Renal cortex interstitium (tissue), 11 donors: ENCODE results near the gene TSPAN31. TPM values are rescaled to one million over a fixed set of nuclear protein-coding genes. Genes with fewer than 3 reads are reported as not detected.
"Not testable (repeated sequence)": the region's sequence is repeated elsewhere in the genome, so short reads cannot be mapped to it uniquely, and the experiment has no call there.

ENCODE experiments used
- DNase-seq, 11 donors: peaks; one replicate each; pipeline ENCODE4 v3.0.0-alpha.2; 2013; ENCODE audit warnings: low read depth in 9 of 11, low spot score in 4 of 11; ENCODE audit errors: extremely low read depth in 1 of 11
- polyA plus RNA-seq, 3 donors: library from polyadenylated mRNA; unstranded; fragments of 120-200 nt; gene quantifications; one replicate each; pipeline ENCODE4 v1.2.1, GENCODE V29; 2013; ENCODE audit not compliant: insufficient read length in 3 of 3

Gene TSPAN31
- polyA plus RNA-seq, 3 donors: 86.7 to 113 (median 99.9) TPM

DNA sequence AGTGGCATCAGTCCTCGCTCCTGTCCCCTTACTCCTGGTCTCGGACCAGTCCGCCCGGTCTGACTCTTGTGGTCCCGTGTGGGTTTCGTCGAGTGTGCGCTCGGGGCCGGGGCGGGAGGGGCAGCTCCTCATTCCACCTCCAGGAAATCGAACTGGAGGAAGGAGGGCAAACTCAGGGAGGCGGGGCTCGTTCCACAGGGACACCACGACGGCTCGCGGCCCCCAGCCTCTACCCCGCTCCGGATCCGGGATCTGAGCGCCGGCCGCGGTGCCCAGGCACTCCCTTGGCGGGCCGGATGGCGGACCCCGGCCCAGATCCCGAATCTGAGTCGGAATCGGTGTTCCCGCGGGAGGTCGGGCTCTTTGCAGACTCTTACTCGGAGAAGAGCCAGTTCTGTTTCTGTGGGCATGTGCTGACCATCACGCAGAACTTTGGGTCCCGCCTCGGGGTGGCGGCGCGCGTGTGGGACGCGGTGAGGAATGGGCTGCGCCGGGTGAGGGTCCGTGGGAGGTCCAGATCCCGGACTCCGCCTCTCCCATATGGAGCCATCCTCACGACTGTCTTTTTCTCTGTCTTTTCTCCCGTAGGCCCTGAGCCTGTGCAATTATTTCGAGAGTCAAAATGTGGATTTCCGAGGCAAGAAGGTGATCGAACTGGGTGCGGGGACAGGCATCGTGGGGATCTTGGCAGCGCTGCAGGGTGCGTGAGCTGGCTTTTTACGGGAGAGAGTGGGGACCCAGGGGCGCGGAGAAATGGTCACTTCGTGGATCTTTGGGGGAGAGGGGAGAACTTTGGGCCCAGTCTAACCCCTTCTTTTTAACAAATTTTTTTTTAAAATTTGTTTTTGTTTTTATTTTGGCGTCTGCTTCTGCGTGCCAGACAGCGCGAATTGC is 27.8 kb downstream of the TSPAN31 start, which contains the start of gene EEF1AKMT3:
TSS of gene EEF1AKMT3 (plus strand) at position 186 of the 894 bp plus-strand sequence. CDS start at position 297, 111 bp downstream.
- peak in 1 of 11 donors; percentile 40 for DNase-seq

DNA sequence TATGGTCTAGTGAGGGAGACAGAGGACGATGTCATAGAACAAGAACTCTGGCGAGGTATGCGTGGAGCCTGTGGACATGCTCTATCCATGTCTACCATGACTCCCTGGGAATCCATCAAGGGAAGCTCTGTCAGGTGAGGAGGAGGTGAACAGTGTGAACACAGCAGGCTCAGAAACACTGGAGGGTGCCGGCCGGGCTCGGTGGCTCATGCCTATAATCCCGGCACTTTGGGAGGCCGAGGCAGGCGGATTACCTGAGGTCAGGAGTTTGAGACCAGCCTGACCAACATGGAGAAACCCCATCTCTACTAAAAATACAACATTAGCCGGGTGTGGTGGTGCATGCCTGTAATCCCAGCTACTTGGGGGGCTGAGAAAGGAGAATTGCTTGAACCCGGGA is 29.8 kb downstream of the TSPAN31 start:
- not testable (repeated sequence) for DNase-seq

DNA sequence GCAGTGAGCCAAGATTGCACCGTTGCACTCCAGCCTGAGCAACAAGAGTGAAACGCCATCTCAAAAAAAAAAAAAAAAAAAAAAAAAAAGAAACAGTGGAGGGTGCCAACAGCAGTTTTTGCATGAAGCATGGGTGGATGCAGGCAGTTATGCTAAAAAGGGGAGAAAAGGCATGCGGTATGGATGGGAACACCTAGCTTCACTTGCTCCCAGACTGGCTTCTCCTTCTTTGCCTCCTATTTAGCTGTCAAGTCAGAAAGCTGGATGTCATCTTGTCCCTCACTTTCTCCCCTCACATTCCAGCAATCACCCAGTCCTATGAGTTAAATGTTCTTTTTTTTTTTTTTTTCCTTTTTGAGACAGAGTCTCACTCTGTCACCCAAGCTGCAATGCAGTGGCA is 30.2 kb downstream of the TSPAN31 start:
- no peak for DNase-seq

DNA sequence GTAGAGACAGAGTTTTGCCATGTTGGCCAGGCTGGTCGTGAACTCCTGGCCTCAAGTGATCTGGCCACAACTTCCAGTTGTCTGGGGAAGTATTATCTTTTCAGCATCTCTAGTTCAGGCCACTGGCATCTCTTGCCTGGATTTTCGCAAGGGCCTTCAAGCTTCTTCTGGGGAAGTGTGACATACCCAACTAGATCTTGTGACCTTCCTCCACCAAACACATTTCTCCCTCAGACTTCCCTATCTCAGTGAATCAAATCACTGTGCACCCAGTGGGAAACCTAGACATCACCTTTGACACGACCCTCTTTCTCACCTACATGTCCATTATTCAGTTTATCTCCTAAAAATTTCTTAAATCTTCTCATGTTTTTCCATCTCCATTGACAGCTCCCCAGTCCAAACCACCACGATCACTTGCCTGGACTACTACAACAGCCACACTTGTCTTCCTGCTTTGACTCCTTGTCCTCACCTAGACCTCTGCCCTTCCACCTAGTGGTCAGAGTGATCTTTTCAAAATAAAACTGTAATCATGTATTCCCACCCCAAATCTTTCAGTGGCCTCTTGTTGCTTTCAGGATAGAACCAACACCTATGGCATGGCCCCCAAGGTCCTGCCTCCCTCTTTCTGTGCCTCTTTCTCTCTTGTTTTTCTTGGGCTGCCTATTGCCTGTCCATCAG is 30.9 kb downstream of the TSPAN31 start:
- DNase-seq: no peak

DNA sequence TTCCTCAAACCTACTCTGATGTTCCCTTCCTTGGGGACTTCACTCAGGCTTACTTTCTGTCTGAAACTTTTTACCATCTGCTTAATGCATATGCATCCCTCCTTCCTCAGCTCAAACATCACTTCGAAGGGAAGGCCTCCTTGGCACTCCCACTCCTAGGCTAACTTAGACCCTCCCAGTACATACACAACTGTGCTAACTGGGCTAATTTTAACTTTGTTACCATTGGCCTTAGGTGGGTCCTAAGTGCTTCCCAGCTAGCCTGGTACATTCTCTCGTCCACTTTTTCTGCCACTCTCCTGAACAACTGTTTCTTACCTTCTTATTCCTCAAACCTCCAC is 31.4 kb downstream of the TSPAN31 start:
- no peak for DNase-seq

DNA sequence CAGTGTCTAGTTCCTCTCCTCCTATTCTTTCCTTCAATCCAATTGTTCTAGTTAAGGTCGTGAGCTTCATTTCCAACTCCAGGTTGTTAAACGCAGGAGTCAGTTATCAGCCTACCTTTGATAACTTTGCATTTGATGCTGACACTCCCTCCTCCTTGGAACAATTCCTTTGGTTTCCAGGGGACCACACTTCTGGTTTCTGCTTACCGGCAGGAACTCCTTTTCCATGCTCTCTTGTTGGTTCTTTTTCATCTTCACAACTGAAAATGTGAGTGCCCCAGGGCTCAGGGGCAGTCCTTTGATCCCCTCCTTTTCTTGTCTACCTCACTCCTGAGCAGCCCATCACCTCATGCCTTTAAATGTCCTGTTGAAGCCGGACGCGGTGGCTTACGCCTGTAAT is 32.5 kb downstream of the TSPAN31 start:
- no peak for DNase-seq

DNA sequence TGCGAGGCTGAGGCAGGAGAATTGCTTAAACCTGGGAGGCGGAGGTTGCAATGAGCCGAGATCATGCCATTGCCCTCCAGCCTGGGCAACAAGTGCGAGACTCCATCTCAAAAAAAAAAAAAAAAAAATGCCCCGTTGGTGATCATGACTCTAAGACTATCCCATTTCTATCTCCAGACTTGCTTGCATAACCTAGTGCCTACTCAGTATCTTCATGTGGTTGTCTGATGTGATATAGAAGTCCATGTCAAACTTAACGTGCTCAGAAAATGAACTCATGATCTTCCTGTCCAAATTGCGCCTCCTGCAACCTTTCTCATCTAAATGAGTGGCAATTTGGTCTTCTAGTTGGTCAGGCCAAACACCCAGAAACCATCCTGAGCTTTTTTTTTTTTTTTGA is 33.1 kb downstream of the TSPAN31 start:
- no peak for DNase-seq

DNA sequence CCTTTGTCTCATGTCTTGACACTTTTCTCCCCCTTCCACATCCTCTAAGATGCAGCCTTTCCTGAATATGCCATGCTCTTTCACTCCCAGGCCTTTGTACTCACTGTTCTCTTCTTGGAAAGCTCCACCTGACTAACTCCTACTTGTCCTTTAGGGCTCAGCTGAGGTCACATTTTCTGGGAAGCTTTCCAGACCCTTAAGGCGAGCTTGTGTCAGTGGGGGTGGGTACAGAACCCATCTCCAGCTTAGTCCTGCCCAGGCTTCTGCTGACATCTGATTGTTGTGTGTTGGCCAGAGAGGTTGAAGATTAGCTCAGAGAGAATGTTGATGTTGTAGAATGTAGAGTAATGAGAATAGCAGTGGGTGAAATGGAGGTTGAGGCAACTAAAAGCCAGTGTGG is 34.9 kb downstream of the TSPAN31 start:
- DNase-seq: no peak

DNA sequence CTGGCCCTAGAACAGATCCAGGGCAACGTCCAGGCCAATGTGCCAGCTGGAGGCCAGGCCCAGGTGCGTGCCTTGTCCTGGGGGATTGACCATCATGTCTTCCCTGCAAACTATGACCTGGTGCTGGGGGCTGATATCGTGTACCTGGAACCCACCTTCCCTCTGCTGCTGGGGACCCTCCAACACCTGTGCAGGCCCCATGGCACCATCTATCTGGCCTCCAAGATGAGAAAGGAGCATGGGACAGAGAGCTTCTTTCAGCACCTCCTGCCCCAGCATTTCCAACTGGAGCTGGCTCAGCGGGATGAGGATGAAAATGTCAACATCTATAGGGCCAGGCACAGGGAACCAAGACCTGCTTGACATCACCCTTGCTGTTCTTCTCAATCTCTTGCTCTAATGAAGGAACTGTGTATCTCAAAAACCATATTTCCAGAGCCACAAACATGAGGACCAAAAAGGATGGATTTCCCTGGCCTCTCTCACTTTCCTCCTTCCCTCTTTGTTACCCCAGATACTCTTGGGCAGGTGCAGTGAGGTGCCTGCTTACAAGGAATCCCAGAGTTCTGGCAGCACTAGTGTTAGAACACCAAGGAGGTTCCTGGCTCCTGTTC is 35.6 kb downstream of the TSPAN31 start:
- no peak for DNase-seq

DNA sequence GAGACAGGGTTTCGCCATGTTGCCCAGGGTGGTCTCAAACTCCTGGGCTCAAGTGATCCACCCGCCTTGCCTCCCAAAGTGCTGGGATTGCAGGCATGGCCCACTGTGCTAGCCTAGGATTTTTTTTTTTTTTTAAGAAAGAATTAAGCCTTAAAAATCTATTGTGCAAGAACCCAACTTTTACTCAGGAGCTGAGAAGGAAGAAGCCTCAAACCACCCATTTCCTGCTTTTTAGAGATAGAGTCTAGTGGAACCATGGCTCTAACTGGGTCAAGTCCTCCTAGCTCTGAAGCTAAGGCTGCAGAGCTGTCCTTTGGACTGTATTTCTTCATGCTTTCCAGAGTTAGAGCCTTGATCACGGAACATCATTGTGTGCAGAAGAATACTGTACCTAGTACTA is 36.4 kb downstream of the TSPAN31 start:
- no peak for DNase-seq

DNA sequence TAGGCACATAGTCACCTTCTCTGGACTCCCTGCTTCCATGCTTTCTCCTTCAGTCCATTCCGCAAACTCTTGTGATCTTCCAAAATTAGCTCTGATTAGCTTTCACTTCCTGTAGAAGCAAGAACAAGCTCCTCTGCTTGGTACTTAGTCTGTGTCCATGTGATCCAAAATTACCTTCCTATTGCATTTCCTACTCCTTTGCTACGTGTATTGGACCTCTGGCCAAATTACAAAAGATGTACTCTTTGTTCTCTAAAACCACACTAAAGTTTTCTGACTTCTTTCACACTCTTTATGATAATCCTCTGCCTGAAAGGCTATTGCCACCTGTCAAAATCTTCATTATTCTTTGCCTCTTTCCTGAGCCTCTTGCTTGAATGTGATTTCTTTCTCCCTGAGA is 37.0 kb downstream of the TSPAN31 start:
- DNase-seq: no peak

DNA sequence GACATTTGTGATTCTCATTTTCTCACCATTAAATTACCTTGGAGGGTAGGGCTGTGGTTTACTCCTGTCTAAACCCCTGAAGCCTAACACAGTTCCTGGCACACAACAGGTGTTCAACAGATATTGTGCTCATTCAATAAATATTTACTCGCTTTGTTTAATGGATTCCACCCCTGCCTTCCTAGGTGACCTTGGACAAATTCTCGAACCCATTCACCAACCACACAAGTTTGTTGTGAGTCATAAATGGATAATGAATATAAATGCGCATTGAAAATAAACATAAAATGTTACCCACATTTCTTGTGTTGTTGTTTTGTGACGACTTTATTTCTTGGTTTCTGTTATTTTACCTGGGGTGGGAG is 37.4 kb downstream of the TSPAN31 start:
- no peak for DNase-seq

DNA sequence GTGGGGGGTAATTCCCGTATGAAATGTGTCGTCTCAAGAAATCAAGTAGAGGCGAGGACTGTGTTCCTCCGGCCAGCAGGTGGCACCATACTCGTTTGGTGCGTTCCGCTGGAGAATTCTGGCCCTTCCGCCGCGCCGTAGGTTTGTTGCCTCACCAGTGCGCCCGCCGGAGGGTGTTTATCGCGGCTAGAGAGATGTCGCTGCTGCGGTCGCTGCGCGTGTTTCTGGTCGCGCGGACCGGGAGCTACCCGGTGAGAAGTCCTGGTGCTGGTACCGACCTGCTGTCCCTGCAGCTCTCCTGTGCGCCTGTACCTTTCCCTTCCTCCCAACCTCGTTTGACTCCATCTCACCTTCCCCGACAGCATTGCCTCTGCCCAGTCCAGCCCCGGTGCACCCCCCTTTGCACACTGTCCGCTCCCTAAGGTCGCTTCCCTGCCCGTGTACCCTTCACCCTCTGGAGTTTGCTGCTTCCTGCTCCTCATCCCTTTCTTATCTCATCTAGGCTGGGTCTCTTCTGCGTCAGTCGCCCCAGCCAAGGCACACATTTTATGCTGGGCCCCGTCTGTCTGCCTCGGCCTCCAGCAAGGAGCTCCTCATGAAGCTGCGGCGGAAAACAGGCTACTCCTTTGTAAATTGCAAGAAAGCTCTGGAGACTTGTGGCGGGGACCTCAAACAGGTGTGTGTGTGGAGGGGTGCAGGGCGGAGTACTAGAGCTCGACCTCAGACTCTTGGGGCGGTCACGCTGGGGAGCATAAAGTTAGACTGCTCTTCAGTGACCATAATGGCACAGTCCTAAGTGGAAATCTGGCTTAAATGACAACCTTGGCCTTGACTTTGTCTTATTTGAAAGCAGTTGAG is 38.0 kb downstream of the TSPAN31 start, which contains the start of gene TSFM:
TSS of gene TSFM (plus strand) at position 180 of the 858 bp plus-strand sequence. CDS start at position 195, 15 bp downstream.
- peak; percentile 86 to 97 (median 94) for DNase-seq

DNA sequence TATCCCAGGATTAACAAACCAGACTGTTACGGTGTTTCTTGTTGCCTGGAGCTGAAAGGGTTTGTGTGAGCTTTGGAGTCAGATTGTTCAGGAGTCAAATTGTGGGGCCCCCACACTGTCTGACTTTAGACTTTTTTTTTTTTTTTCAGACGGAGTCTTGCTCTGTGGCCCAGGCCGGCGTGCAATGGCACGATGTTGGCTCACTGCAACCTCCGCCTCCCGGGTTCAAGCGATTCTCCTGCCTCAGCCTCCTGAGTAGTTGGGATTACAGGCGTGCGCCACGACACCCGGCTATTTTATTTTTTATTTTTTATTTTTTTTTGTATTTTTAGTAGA is 38.6 kb downstream of the TSPAN31 start:
- no peak for DNase-seq

DNA sequence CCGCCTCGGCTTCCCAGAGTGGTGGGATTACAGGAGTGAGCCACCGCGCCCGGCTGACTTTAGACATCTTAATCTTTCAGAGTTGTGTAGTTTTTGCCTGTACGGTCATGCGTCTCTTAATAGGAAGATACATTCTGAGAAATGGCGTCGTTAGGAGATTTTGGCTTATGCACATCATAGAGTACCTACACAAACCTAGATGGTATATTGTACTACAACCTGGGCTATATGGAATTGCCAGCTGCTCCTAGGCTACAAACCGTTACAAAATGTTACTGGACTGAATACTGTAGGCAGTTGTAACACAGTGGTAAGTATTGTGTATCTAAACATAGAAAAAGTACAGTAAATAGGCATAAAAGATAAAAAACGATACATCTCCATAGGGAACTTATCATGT is 39.0 kb downstream of the TSPAN31 start:
- DNase-seq: no peak

DNA sequence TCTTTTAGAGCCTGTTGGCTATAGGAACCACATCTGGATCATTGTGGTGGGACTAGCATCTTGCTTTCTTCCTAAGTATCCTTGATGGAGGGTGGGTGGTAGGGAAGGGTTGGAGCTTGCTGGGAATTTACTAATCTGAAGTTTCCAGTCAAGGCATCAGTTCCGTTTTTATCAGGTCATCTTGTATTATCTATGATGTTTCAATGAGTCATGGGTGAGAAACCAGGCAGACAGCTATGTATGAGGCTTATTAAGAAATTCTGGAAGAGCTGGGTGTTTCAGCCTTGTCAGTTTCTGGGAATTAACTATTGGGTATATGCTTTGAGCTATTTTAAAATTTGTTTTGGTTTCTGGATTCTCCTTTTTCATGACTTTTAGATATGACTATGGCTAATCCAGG is 49.1 kb downstream of the TSPAN31 start:
- DNase-seq: no peak

DNA sequence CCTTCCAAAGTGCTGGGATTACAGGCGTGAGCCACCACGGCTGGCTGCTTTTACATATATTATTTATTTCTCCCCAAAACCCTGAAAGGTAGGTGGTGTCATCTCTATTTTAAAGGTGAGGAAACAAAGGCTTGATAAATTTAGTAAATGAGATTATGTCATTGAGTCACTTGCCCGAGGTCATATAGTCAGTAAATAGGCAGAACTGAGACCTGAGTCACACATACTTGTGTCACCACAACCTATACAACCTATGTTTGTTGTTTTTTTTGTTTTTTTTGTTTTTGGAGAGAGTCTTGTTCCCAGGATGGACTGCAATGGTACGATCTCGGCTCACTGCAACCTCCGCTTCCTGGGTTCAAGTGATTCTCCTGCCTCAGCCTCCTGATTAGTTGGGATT is 50.5 kb downstream of the TSPAN31 start:
- DNase-seq: no peak

DNA sequence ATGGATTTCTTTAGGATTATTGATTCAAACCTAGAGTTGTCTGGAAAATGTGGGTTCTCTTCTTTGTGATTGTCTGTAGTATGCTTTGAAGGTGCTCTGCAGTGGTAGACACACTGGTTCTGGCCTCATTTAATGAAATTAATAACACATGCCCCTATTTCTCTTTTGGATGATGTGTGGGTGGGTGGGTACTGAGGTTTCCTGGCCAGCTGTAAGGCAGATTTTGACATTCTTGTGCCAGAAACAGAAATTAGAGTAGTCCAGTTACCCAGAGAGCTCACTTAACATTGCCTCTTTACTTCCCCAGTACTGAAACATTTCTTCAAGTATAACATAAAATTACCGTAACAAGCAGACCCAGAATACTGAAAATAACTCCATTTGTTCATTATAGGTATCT is 52.2 kb downstream of the TSPAN31 start:
- no peak for DNase-seq

DNA sequence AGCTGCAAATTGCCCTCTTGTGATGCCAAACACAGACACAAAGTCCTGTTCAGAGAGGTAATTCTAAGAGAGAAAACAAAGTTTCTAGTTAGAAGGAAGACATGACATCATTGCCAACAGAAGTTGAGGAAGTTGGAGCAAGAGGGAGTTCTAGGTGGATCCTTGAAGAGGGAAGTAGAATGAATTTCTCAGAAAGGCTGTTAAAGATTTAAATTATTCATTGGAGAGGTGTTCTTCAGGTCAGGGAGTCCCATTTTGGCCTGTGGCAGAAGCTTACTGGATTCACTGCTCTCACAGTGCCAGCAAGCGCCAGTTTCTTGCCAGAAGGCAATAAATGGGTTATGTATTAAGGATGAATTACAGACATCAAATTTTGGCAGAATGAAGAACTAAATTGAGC is 53.1 kb downstream of the TSPAN31 start:
- no peak for DNase-seq
